Measurements from ENCODE around the gene CEP162. TPM values are rescaled to one million over a fixed set of nuclear protein-coding genes. Genes with fewer than 3 reads are reported as not detected.
"Not testable (repeated sequence)": the region's sequence is repeated elsewhere in the genome, so short reads cannot be mapped to it uniquely, and the experiment has no call there.

The CEP162 gene
- total RNA-seq, 2 donors from 2014 or later, result 6.3 to 9.7 TPM

DNA sequence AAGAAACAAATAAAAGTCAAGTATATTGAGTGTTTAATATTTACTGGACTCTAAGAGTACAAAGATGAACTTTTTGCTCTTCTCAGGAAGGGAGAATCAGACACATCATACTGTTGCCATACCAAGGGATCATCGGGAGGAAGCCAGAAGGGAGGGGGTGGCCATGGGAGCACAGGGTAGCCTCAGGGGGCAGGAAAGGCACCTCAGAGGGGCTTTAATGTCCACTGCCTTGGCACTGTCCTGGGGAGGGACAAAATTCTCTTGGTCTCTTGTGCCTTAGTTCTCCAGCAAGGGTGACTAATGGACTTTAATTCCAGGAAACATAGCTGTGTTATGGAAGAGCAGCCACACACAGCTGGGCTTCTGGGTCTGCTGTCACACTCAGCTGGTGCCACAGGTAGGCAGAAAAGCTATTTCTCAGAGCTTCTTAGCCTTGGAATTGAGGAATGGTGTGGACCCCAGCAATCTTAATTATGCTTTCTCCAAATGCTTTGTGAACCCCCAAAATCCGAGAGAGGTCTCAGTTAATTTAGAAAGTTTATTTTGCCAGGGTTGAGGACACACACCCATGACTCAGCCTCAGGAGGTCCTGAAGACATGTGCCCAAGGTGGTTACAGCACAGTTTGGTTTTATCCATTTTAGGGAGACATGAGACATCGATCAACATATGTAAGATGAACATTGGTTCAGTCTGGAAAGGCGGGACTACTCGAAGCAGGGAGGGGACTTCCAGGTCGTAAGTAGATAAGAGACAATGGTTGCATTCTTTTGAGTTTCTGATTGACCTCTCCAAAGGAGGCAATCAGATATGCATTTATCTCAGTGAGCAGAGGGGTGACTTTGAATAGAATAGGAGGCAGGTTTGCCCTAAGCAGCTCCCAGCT lies 140.7 kb downstream of the CEP162 start:
- Histone ChIP-seq H3K4me1 (ENCODE audit: control insufficient read depth in 1 of 2, low read depth in 2 of 2) (peaks cover 4 to 18% of the 10 kb centered on the region in 2 donors), H3K9me3 (no peaks in the 10 kb centered on the region), H3K27ac (peak overlapping the region in 1 of 2 donors; percentile 29), H3K4me3 (no peak overlapping the region), H3K36me3 (no peaks in the 10 kb centered on the region), H3K27me3 (replicated peaks; ENCODE audit: insufficient read depth) (no peaks in the 10 kb centered on the region)
- DNase-seq (ENCODE audit: low spot score) (no peak), ATAC-seq (ENCODE audit: insufficient number of reproducible peaks, low FRiP score, low read depth) (no peak)
- TF ChIP-seq, protein P1, sequence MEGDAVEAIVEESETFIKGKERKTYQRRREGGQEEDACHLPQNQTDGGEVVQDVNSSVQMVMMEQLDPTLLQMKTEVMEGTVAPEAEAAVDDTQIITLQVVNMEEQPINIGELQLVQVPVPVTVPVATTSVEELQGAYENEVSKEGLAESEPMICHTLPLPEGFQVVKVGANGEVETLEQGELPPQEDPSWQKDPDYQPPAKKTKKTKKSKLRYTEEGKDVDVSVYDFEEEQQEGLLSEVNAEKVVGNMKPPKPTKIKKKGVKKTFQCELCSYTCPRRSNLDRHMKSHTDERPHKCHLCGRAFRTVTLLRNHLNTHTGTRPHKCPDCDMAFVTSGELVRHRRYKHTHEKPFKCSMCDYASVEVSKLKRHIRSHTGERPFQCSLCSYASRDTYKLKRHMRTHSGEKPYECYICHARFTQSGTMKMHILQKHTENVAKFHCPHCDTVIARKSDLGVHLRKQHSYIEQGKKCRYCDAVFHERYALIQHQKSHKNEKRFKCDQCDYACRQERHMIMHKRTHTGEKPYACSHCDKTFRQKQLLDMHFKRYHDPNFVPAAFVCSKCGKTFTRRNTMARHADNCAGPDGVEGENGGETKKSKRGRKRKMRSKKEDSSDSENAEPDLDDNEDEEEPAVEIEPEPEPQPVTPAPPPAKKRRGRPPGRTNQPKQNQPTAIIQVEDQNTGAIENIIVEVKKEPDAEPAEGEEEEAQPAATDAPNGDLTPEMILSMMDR (IDR thresholded peaks at IDR 0.05), result no peak

DNA sequence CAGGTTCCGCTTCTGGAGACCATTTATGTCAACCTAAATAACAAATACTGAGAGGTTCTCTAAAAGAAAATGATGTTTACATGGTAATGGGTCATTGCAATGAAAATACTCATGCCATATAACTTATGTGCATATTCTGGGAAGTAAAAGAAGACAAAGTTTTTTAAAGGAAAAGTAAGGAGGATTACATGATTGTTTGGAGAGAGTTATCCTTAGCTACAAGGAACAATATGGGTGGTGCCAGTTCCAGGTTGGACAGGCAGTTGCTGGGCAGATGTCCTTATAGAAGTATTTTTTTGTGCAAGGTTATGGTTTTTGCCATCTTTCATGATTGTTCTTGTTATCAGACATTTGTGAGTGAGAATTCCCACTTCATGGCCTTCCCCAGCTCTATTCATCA lies 141.4 kb downstream of the CEP162 start:
- H3K4me3 ChIP-seq, result no peak overlapping the region
- ATAC-seq (ENCODE audit: insufficient number of reproducible peaks, low FRiP score, low read depth) (no peak), DNase-seq (ENCODE audit: low spot score) (no peak)
- peaks cover 4 to 18% of the 10 kb centered on the region in 2 donors for H3K4me1 ChIP-seq (ENCODE audit: control insufficient read depth in 1 of 2, low read depth in 2 of 2)
- TF ChIP-seq, protein P1 (IDR thresholded peaks at IDR 0.05), result no peak
- H3K9me3 ChIP-seq, result no peaks in the 10 kb centered on the region
- H3K36me3 ChIP-seq, result no peaks in the 10 kb centered on the region
- H3K27me3 ChIP-seq (replicated peaks; ENCODE audit: insufficient read depth), result no peaks in the 10 kb centered on the region
- H3K27ac ChIP-seq, result peak overlapping the region in 1 of 2 donors; percentile 29

DNA sequence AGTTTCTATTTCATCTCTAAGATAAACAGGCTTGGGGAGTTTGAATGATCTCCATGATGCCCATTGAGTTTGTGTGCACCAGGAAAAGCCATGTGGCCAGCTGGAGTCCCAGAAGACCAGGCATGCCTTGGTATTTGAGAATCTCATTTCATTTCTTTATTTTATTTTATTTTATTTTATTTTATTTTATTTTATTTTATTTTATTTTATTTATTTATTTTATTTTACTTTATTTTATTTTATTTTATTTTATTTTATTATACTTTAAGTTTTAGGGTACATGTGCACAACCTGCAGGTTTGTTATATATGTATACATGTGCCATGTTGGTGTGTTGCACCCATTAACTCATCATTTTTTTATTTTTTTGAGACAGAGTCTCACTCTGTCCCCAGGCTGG lies 142.7 kb downstream of the CEP162 start:
- peaks cover under 1 to 11% of the 10 kb centered on the region in 2 donors for H3K4me1 ChIP-seq (ENCODE audit: control insufficient read depth in 1 of 2, low read depth in 2 of 2)
- H3K27ac ChIP-seq; ATAC-seq (ENCODE audit: insufficient number of reproducible peaks, low FRiP score, low read depth); H3K27me3 ChIP-seq (replicated peaks; ENCODE audit: insufficient read depth); DNase-seq (ENCODE audit: low spot score); H3K4me3 ChIP-seq; H3K9me3 ChIP-seq; H3K36me3 ChIP-seq: not testable (repeated sequence)

DNA sequence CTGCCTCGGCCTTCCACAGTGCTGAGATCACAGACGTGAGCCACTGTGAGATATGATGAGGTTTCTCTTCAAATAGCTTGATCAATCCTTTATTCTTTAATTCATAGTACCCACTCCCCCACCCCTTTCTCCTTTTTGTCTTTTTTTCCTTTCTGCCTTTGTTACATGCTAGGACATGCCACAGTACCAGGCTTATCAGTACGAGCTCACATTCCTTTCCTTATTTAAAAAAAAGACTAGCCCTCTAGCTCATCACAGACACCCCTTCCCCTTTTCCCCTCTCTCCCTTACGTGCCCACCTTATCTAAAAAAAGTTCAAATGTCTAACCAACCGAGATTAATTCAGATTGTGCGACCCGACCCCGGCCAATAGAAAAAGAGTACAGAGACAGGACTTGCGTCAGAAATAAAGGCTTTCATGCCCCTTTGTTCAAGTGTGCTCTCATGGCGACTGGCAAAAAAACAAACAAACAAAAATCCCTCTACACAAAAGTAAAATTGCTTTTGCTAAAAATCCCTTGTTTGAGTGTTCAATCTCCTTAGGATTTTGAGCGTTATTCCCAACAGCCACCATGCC lies 144.7 kb downstream of the CEP162 start:
- Histone ChIP-seq H3K4me1 (ENCODE audit: control insufficient read depth in 1 of 2, low read depth in 2 of 2) (peaks cover 0 to 6% of the 10 kb centered on the region in 2 donors), H3K9me3 (no peaks in the 10 kb centered on the region), H3K36me3 (no peaks in the 10 kb centered on the region), H3K27me3 (replicated peaks; ENCODE audit: insufficient read depth) (no peaks in the 10 kb centered on the region), H3K4me3 (no peak overlapping the region), H3K27ac (no peak overlapping the region)
- TF ChIP-seq, protein P1 (IDR thresholded peaks at IDR 0.05), result no peak
- no peak for DNase-seq (ENCODE audit: low spot score)
- no peak for ATAC-seq (ENCODE audit: insufficient number of reproducible peaks, low FRiP score, low read depth)

DNA sequence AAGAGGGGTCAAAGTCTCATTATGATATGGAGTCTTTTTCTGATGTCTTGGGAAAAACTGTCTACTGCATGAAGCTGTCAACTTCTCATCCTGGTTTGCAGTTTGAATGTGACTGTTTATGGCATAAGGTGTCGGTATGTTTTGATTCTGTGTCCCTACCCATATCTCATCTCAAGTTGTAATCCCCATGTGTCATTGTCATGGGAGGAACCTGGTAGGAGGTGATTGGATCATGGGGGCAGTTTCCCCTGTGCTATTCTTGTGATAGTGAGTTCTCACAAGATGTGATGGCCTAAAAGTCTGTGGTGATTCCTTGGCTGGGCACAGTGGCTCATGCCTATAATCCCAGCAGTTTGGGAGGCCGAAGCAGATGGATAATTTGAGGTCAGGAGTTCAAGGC lies 146.2 kb downstream of the CEP162 start:
- H3K4me1 ChIP-seq (ENCODE audit: control insufficient read depth in 1 of 2, low read depth in 2 of 2), result peaks cover 0 to 6% of the 10 kb centered on the region in 2 donors
- H3K27me3 ChIP-seq (replicated peaks; ENCODE audit: insufficient read depth), result no peaks in the 10 kb centered on the region
- no peaks in the 10 kb centered on the region for H3K9me3 ChIP-seq
- no peak overlapping the region for H3K4me3 ChIP-seq
- TF ChIP-seq, protein P1 (IDR thresholded peaks at IDR 0.05), result no peak
- no peak overlapping the region for H3K27ac ChIP-seq
- DNase-seq (ENCODE audit: low spot score) (no peak), ATAC-seq (ENCODE audit: insufficient number of reproducible peaks, low FRiP score, low read depth) (no peak)
- no peaks in the 10 kb centered on the region for H3K36me3 ChIP-seq

Measured in thoracic aorta (tissue), 2 donors.